HG03460 (cell line): ENCODE data around the gene CLIC4.

ENCODE experiments used
- ATAC-seq: cut with Tn5 transposase; IDR thresholded peaks from one replicate; pipeline ENCODE4 v1.9.1; 2021; ENCODE audit not compliant: unreplicated experiment

CLIC4 gene

GRCh38 chr1:24858277-24858676 lies 113.0 kb downstream of the CLIC4 start:
- no peak for ATAC-seq

- ATAC-seq = no peak
These were observed 114.1 kb downstream of the CLIC4 start for GRCh38 chr1:24859063-24860010.

GRCh38 chr1:24860841-24861240 lies 115.6 kb downstream of the CLIC4 start:
- ATAC-seq = no peak

- ATAC-seq = no peak
These were observed 116.8 kb downstream of the CLIC4 start for GRCh38 chr1:24861821-24862727.

- no peak for ATAC-seq
These were observed 117.7 kb downstream of the CLIC4 start for GRCh38 chr1:24862775-24863483.

GRCh38 chr1:24864370-24864777 lies 119.1 kb downstream of the CLIC4 start:
- ATAC-seq = no peak

GRCh38 chr1:24865168-24865567 lies 119.9 kb downstream of the CLIC4 start:
- ATAC-seq = no peak

GRCh38 chr1:24865587-24865986 lies 120.3 kb downstream of the CLIC4 start:
- no peak for ATAC-seq

GRCh38 chr1:24866211-24867083 lies 121.2 kb downstream of the CLIC4 start:
- ATAC-seq = no peak

GRCh38 chr1:24867084-24867870 lies 122.0 kb downstream of the CLIC4 start:
- ATAC-seq = no peak

GRCh38 chr1:24868016-24868875 lies 123.0 kb downstream of the CLIC4 start:
- no peak for ATAC-seq

- ATAC-seq = no peak
These were observed 125.4 kb downstream of the CLIC4 start for GRCh38 chr1:24870551-24871195.

- no peak for ATAC-seq
These were observed 126.2 kb downstream of the CLIC4 start for GRCh38 chr1:24871306-24871901.

GRCh38 chr1:24872061-24872850 lies 127.0 kb downstream of the CLIC4 start:
- ATAC-seq = no peak

GRCh38 chr1:24873148-24873547 lies 127.9 kb downstream of the CLIC4 start:
- ATAC-seq = no peak

- no peak for ATAC-seq
These were observed 128.8 kb downstream of the CLIC4 start for GRCh38 chr1:24874056-24874455.
